H9 (cell line): ENCODE measurements around the gene SIGLEC10. TPM values are rescaled to one million over a fixed set of nuclear protein-coding genes. Genes with fewer than 3 reads are reported as not detected.

Source experiments
- DNase-seq: peaks from one replicate; pipeline ENCODE4 v3.0.0-alpha.2; 2017
- H2AFZ ChIP-seq: one replicate; pipeline ENCODE4 v1.6.1; 2013; ENCODE audit warnings: mild to moderate bottlenecking, low read length, control low read depth, moderate library complexity
- H2AK5ac ChIP-seq: 2 replicates; pipeline ENCODE4 v1.6.1; 2013; ENCODE audit warnings: low read length, control low read depth, mixed read lengths; ENCODE audit not compliant: insufficient read length
- H2BK120ac ChIP-seq: one replicate; pipeline ENCODE4 v1.6.1; 2013; ENCODE audit warnings: low read depth, mild to moderate bottlenecking, low read length, control low read depth, inconsistent platforms; ENCODE audit not compliant: poor library complexity, severe bottlenecking
- H2BK12ac ChIP-seq: 2 replicates; pipeline ENCODE4 v1.6.1; 2013; ENCODE audit warnings: low read length, control low read depth, mixed read lengths, low read depth; ENCODE audit not compliant: insufficient read length
- H2BK15ac ChIP-seq: 2 replicates; pipeline ENCODE4 v1.6.1; 2013; ENCODE audit warnings: low read depth, low read length, control low read depth
- H2BK20ac ChIP-seq: one replicate; pipeline ENCODE4 v1.6.1; 2013; ENCODE audit warnings: low read depth, mild to moderate bottlenecking, low read length, control low read depth, inconsistent platforms; ENCODE audit not compliant: poor library complexity, severe bottlenecking
- H2BK5ac ChIP-seq: 2 replicates; pipeline ENCODE4 v1.6.1; 2013; ENCODE audit warnings: low read length, control low read depth, mixed read lengths; ENCODE audit not compliant: insufficient read length
- H3K14ac ChIP-seq: 2 replicates; pipeline ENCODE4 v1.6.1; 2013; ENCODE audit warnings: low read length, control low read depth; ENCODE audit not compliant: insufficient read depth
- H3K18ac ChIP-seq: 2 replicates; pipeline ENCODE4 v1.6.1; 2013; ENCODE audit warnings: low read depth, mild to moderate bottlenecking, mixed read lengths, low read length, control low read depth; ENCODE audit not compliant: insufficient read length
- H3K23ac ChIP-seq: 2 replicates; pipeline ENCODE4 v1.6.1; 2013; ENCODE audit warnings: low read length, control low read depth, mixed read lengths, low read depth; ENCODE audit not compliant: insufficient read length
- H3K23me2 ChIP-seq: 2 replicates; pipeline ENCODE4 v1.6.1; 2013; ENCODE audit warnings: low read depth, mild to moderate bottlenecking, mixed read lengths, low read length, control low read depth; ENCODE audit not compliant: insufficient read length, poor library complexity, severe bottlenecking
- H3K27ac ChIP-seq: 2 replicates; pipeline ENCODE4 v1.5.1; 2013; ENCODE audit warnings: low read length, control low read depth, mixed read lengths, low read depth; ENCODE audit not compliant: insufficient read length
- H3K27me3 ChIP-seq: 2 replicates; pipeline ENCODE4 v1.6.1; 2013; ENCODE audit warnings: low read length, control low read depth, inconsistent platforms; ENCODE audit not compliant: insufficient read depth
- H3K4ac ChIP-seq: 2 replicates; pipeline ENCODE4 v1.6.1; 2013; ENCODE audit warnings: low read depth, mild to moderate bottlenecking, control low read depth, inconsistent platforms, low read length, moderate library complexity
- H3K4me1 ChIP-seq: 2 replicates; pipeline ENCODE4 v1.6.1; 2013; ENCODE audit warnings: low read length, control low read depth, inconsistent platforms; ENCODE audit not compliant: insufficient read depth
- H3K4me2 ChIP-seq: 2 replicates; pipeline ENCODE4 v1.6.1; 2013; ENCODE audit warnings: low read length, control low read depth, mixed read lengths; ENCODE audit not compliant: insufficient read length, insufficient read depth
- H3K56ac ChIP-seq: 2 replicates; pipeline ENCODE4 v1.6.1; 2013; ENCODE audit warnings: low read depth, mild to moderate bottlenecking, mixed read lengths, low read length, control low read depth; ENCODE audit not compliant: insufficient read length
- H3K79me1 ChIP-seq: 2 replicates; pipeline ENCODE4 v1.6.1; 2013; ENCODE audit warnings: low read depth, mild to moderate bottlenecking, moderate library complexity, low read length, control low read depth, inconsistent platforms; ENCODE audit not compliant: insufficient read depth, poor library complexity, severe bottlenecking
- H3K79me2 ChIP-seq: 2 replicates; pipeline ENCODE4 v1.6.1; 2013; ENCODE audit warnings: low read length, control low read depth, inconsistent platforms; ENCODE audit not compliant: insufficient read depth
- H3K9ac ChIP-seq: 2 replicates; pipeline ENCODE4 v1.6.1; 2013; ENCODE audit warnings: low read length, control low read depth, mixed read lengths; ENCODE audit not compliant: insufficient read length; ENCODE audit errors: extremely low read depth
- H3K9me3 ChIP-seq: one replicate; pipeline ENCODE4 v1.6.1; 2013; ENCODE audit warnings: low read depth, low read length, inconsistent platforms; ENCODE audit not compliant: control insufficient read depth
- H3T11ph ChIP-seq: one replicate; pipeline ENCODE4 v1.6.1; 2013; ENCODE audit warnings: mild to moderate bottlenecking, low read length, control low read depth, inconsistent platforms
- H4K20me1 ChIP-seq: one replicate; pipeline ENCODE4 v1.6.1; 2013; ENCODE audit not compliant: control insufficient read depth, insufficient read length, insufficient read depth
- H4K5ac ChIP-seq: 2 replicates; pipeline ENCODE4 v1.6.1; 2013; ENCODE audit warnings: low read depth, mild to moderate bottlenecking, mixed read lengths, low read length, control low read depth; ENCODE audit not compliant: insufficient read length
- H4K8ac ChIP-seq: replicated peaks from 2 replicates; pipeline ENCODE4 v1.6.1; 2013; ENCODE audit warnings: low read length, control low read depth, mixed read lengths, low read depth; ENCODE audit not compliant: insufficient read length
- H4K91ac ChIP-seq: 2 replicates; pipeline ENCODE4 v1.6.1; 2013; ENCODE audit warnings: low read depth, mild to moderate bottlenecking, moderate library complexity, mixed read lengths, low read length, control low read depth; ENCODE audit not compliant: insufficient read length
- H3K27ac Mint-ChIP-seq, 3 experiments: 2 replicates in 2 of 3; 3 replicates in 1 of 3; pipeline ENCODE4 v1.8.0; 2020 to 2021; ENCODE audit warnings: mixed read lengths in 3 of 3, mild to moderate bottlenecking in 1 of 3, moderate library complexity in 1 of 3
- H3K27me3 Mint-ChIP-seq: 2 replicates; pipeline ENCODE4 v1.8.0; 2021; ENCODE audit warnings: low read depth, mild to moderate bottlenecking, moderate library complexity, mixed read lengths
- H3K36me3 Mint-ChIP-seq, 3 experiments: 2 replicates in 2 of 3; 3 replicates in 1 of 3; pipeline ENCODE4 v1.8.0; 2020 to 2021; ENCODE audit warnings: low read depth in 3 of 3, mixed read lengths in 3 of 3; ENCODE audit not compliant: insufficient read depth in 1 of 3
- H3K4me1 Mint-ChIP-seq, 2 experiments: 2 replicates each; pipeline ENCODE4 v1.8.0; 2020; ENCODE audit warnings: mixed read lengths in 2 of 2
- H3K4me3 Mint-ChIP-seq, 2 experiments: 2 replicates in 1 of 2; 3 replicates in 1 of 2; pipeline ENCODE4 v1.8.0; 2020 to 2021; ENCODE audit warnings: mild to moderate bottlenecking in 2 of 2, mixed read lengths in 2 of 2, moderate library complexity in 1 of 2
- H3K9me3 Mint-ChIP-seq, 2 experiments: 2 replicates in 1 of 2; 3 replicates in 1 of 2; pipeline ENCODE4 v1.8.0; 2020; ENCODE audit warnings: mild to moderate bottlenecking in 2 of 2, mixed read lengths in 2 of 2, moderate library complexity in 1 of 2
- CTCF ChIP-seq: fragments of 200-600 bp; sonication (generic); conservative IDR thresholded peaks from 3 replicates; pipeline ENCODE4 v1.8.0; 2021; ENCODE audit warnings: antibody characterized with exemption, mild to moderate bottlenecking
- WGBS: extraction: QIAGEN DNeasy Blood & Tissue Kit; methylation state at CpG from one replicate; pipeline ENCODE4 v1.1.7; 2013; ENCODE audit warnings: missing lambda C conversion rate, low lambda C conversion rate, mixed read lengths; ENCODE audit not compliant: insufficient read length; ENCODE audit errors: extremely low coverage; 5-methylcytosine and 5-hydroxymethylcytosine counted together
- total RNA-seq: library from RNA; stranded (reverse); gene quantifications from 2 replicates; pipeline ENCODE4 v1.2.1, GENCODE V29; 2021

The SIGLEC10 gene
- total RNA-seq, 1 experiment from 2014 or later: not detected

GRCh38 chr19:51431124-51431523 lies 13.7 kb upstream of the SIGLEC10 start:
- Histone ChIP-seq H2BK5ac (no peak overlapping the region), H2BK15ac (no peak overlapping the region), H3K9me3 (no peaks in the 10 kb centered on the region), H2AK5ac (no peak overlapping the region), H3K27ac (no peak overlapping the region), H4K5ac (no peak overlapping the region), H2AFZ (no peak overlapping the region), H3K4me2 (no peak overlapping the region), H2BK20ac (no peak overlapping the region), H3K79me1 (no peaks in the 10 kb centered on the region), H4K91ac (no peak overlapping the region), H3K56ac (no peak overlapping the region), H3K23ac (no peak overlapping the region), H3K23me2 (no peaks in the 10 kb centered on the region), H3K9ac (no peak overlapping the region), H3K18ac (no peak overlapping the region), H3K27me3 (no peaks in the 10 kb centered on the region), H3K4me1 (no peaks in the 10 kb centered on the region), H4K20me1 (no peaks in the 10 kb centered on the region), H2BK120ac (no peak overlapping the region), H3T11ph (no peak overlapping the region), H3K79me2 (no peaks in the 10 kb centered on the region), H3K4ac (no peak overlapping the region), H2BK12ac (no peak overlapping the region), H3K14ac (no peak overlapping the region), H4K8ac (no peak overlapping the region)
- no peak for DNase-seq
- no peak for TF ChIP-seq CTCF
- Mint-ChIP-seq H3K27me3 (peaks cover 55% of the 10 kb centered on the region), H3K4me1 (no peaks in the 10 kb centered on the region), H3K9me3 (peaks cover 0 to 31% of the 10 kb centered on the region in 2 experiments; a peak in 3 of 5 replicates), H3K27ac (no peak overlapping the region), H3K36me3 (no peaks in the 10 kb centered on the region), H3K4me3 (no peak overlapping the region)
- no CpG with 5 or more reads among the region's 3 CpGs for WGBS
